Measurements from ENCODE around the gene RSPH3. TPM values are rescaled to one million over a fixed set of nuclear protein-coding genes. Genes with fewer than 3 reads are reported as not detected.

Gene RSPH3
- 1 to 10 TPM; 4.2 TPM for total RNA-seq

GRCh38 chr6:158999666-159000403 lies at the start of gene RSPH3:
TSS of gene RSPH3 (minus strand) at chr6:159000202. CDS start at chr6:158999550, 652 bp downstream.
- TF ChIP-seq CTCF (IDR thresholded peaks at IDR 0.05), result no peak
- ATAC-seq, result peak; percentile 89
- H3K36me3 Mint-ChIP-seq (ENCODE audit: low read depth), result peaks cover 9% of the 10 kb centered on the region
- H3K4me3 Mint-ChIP-seq, result peak within 1 kb of the TSS; percentile 83
- intact Hi-C loops (cut with micrococcal nuclease), result no loop called here
- peak within 1 kb of the TSS; percentile 81 for H3K27ac Mint-ChIP-seq
- peaks cover 42% of the 10 kb centered on the region for H3K4me1 Mint-ChIP-seq (ENCODE audit: low read depth)
- POLR2A ChIA-PET, result interaction anchor here (0.8 to 2.8 kb wide), 11 partner anchors 12 to 203 kb away, joined by 3 to 20 read pairs (median 4); partner anchors contain the start of gene TAGAP
- peak; percentile 96 for DNase-seq
- CTCF ChIA-PET, result interaction anchor here (0.7 to 3.1 kb wide), 21 partner anchors 8 to 309 kb away, joined by 3 to 28 read pairs (median 5); partner anchors contain the start of gene TAGAP
- no peaks in the 10 kb centered on the region for H3K27me3 Mint-ChIP-seq
- no peaks in the 10 kb centered on the region for H3K9me3 Mint-ChIP-seq

- H3K9me3 Mint-ChIP-seq, result no peaks in the 10 kb centered on the region
- H3K36me3 Mint-ChIP-seq (ENCODE audit: low read depth), result peaks cover 18% of the 10 kb centered on the region
- intact Hi-C loops (cut with micrococcal nuclease), result loop anchor here (5.0 kb wide), 1 partner anchor 41 kb away; no protein-coding TSS in a partner anchor
- peak overlapping the region; percentile 50 for H3K4me3 Mint-ChIP-seq
- TF ChIP-seq CTCF (IDR thresholded peaks at IDR 0.05), result no peak
- DNase-seq, result no peak
- peak overlapping the region; percentile 92 for H3K27ac Mint-ChIP-seq
- ATAC-seq, result no peak
- POLR2A ChIA-PET, result interaction anchor here (1.0 to 2.9 kb wide), 6 partner anchors 7 to 398 kb away, joined by 3 to 8 read pairs (median 3); partner anchors contain the start of gene SYTL3
- peaks cover 45% of the 10 kb centered on the region for H3K4me1 Mint-ChIP-seq (ENCODE audit: low read depth)
- no peaks in the 10 kb centered on the region for H3K27me3 Mint-ChIP-seq
- CTCF ChIA-PET, result interaction anchor here (0.7 to 1.9 kb wide), 4 partner anchors 9 to 57 kb away, joined by 3 to 6 read pairs (median 5); no protein-coding TSS in a partner anchor
Observed at GRCh38 chr6:159047891-159048685, 48.1 kb upstream of the RSPH3 start.

GRCh38 chr6:159045801-159046200 lies 45.8 kb upstream of the RSPH3 start:
- no peak for ATAC-seq
- peak; percentile 46 for DNase-seq
- ChIA-PET CTCF (interaction anchor here (1.1 to 15.5 kb wide), 4 partner anchors 8 to 88 kb away, joined by 3 to 289 read pairs (median 50); no protein-coding TSS in a partner anchor), POLR2A (interaction anchor here (1.7 to 15.6 kb wide), 4 partner anchors 14 to 53 kb away, joined by 6 to 766 read pairs (median 267); no protein-coding TSS in a partner anchor)
- peak; percentile 16 for TF ChIP-seq CTCF (IDR thresholded peaks at IDR 0.05)
- H3K9me3 Mint-ChIP-seq, result no peaks in the 10 kb centered on the region
- peaks cover 41% of the 10 kb centered on the region for H3K36me3 Mint-ChIP-seq (ENCODE audit: low read depth)
- H3K27ac Mint-ChIP-seq, result peak overlapping the region; percentile 100
- peak overlapping the region; percentile 100 for H3K4me3 Mint-ChIP-seq
- peaks cover 44% of the 10 kb centered on the region for H3K4me1 Mint-ChIP-seq (ENCODE audit: low read depth)
- intact Hi-C loops (cut with micrococcal nuclease), result loop anchor here (1.0 to 5.0 kb wide), 3 partner anchors 13 to 52 kb away; no protein-coding TSS in a partner anchor
- no peaks in the 10 kb centered on the region for H3K27me3 Mint-ChIP-seq

- no peak for TF ChIP-seq CTCF (IDR thresholded peaks at IDR 0.05)
- ATAC-seq (peak; percentile 90), DNase-seq (peak; percentile 95)
- Mint-ChIP-seq H3K27me3 (no peaks in the 10 kb centered on the region), H3K9me3 (no peaks in the 10 kb centered on the region), H3K4me3 (peak within 1 kb of the TSS; percentile 100), H3K27ac (peak within 1 kb of the TSS; percentile 100), H3K36me3 (ENCODE audit: low read depth) (peaks cover 48% of the 10 kb centered on the region), H3K4me1 (ENCODE audit: low read depth) (peaks cover 51% of the 10 kb centered on the region)
- ChIA-PET CTCF (interaction anchor here (0.7 to 15.5 kb wide), 12 partner anchors 8 to 89 kb away, joined by 3 to 289 read pairs (median 10); partner anchors contain the start of gene RSPH3), POLR2A (interaction anchor here (0.8 to 15.6 kb wide), 13 partner anchors 9 to 396 kb away, joined by 3 to 766 read pairs (median 13); partner anchors contain the start of genes RSPH3 and SYTL3)
- intact Hi-C loops (cut with micrococcal nuclease), result loop anchor here (1.0 to 5.0 kb wide), 3 partner anchors 14 to 53 kb away; no protein-coding TSS in a partner anchor
Observed at GRCh38 chr6:159044899-159045727, 45.1 kb upstream of the RSPH3 start, which contains the start of gene TAGAP. TSS of gene TAGAP (minus strand) at chr6:159044991. CDS start at chr6:159044146, 845 bp downstream.

Data from activated CD8-positive, alpha-beta T cell treated with anti-CD3 and anti-CD28 coated beads for 36 hours (primary cell).